ENCODE results near the gene CAMSAP2.

- TF ChIP-seq CTCF (IDR thresholded peaks at IDR 0.05; ENCODE audit: poor library complexity) = no peak
- no peak for TF ChIP-seq EZH2phosphoT487 (IDR thresholded peaks at IDR 0.05; ENCODE audit: low read depth, severe bottlenecking, unreplicated experiment)
- TF ChIP-seq EZH2 (IDR thresholded peaks at IDR 0.05; ENCODE audit: borderline replicate concordance) = no peak
Observed at GRCh38 chr1:200692316-200692715, 46.4 kb upstream of the CAMSAP2 start.
